IMR-90 (cell line): ENCODE data around the gene AGTPBP1. TPM values are rescaled to one million over a fixed set of nuclear protein-coding genes. Genes with fewer than 3 reads are reported as not detected.

Experiments used
- ATAC-seq: fragments of 200-7000 bp; cut with Tn5 transposase; 2 replicates; pipeline ENCODE4 v1.9.1; 2020; ENCODE audit warnings: low read depth, mild to moderate bottlenecking, moderate library complexity
- BruUV-seq: library from RNA; stranded (reverse); fragments of 400-500 nt; replicated peaks from 2 replicates; lab custom pipeline; 2021; lab: Mats Ljungman, UMichigan
- CTCF ChIA-PET: fragments of 300-600 bp; formaldehyde crosslinking; extraction: SDS; loops from one replicate; lab custom pipeline; 2021; ENCODE audit warnings: antibody characterized with exemption; lab: Yijun Ruan, JAX
- POLR2A ChIA-PET: fragments of 300-600 bp; sonication (Branson Sonifier 250); formaldehyde crosslinking; loops from one replicate; lab custom pipeline; 2022; ENCODE audit warnings: antibody characterized with exemption; ENCODE audit not compliant: unreplicated experiment; lab: Charles Lee
- DNase-seq: peaks from one replicate; pipeline ENCODE4 v3.0.0; 2013
- H2AFZ ChIP-seq: replicated peaks from 2 replicates; pipeline ENCODE3; 2013; ENCODE audit warnings: low read length, mild to moderate bottlenecking; ENCODE audit not compliant: poor library complexity
- H2AK5ac ChIP-seq: 2 replicates; pipeline ENCODE4 v1.6.1; 2013; ENCODE audit warnings: low read depth, low read length, inconsistent platforms
- H2AK9ac ChIP-seq: replicated peaks from 2 replicates; pipeline ENCODE3; 2013; ENCODE audit warnings: mild to moderate bottlenecking, low read depth, low read length, moderate library complexity; ENCODE audit not compliant: poor library complexity
- H2BK120ac ChIP-seq: 2 replicates; pipeline ENCODE4 v1.6.1; 2013; ENCODE audit warnings: low read depth, low read length, inconsistent platforms
- H2BK15ac ChIP-seq: 3 replicates; pipeline ENCODE4 v1.6.1; 2013; ENCODE audit warnings: low read depth, low read length, inconsistent platforms
- H2BK20ac ChIP-seq: 2 replicates; pipeline ENCODE4 v1.6.1; 2013; ENCODE audit warnings: low read depth, mild to moderate bottlenecking, inconsistent platforms, low read length, moderate library complexity
- H2BK5ac ChIP-seq: 2 replicates; pipeline ENCODE4 v1.6.1; 2013; ENCODE audit warnings: mild to moderate bottlenecking, low read depth, low read length, inconsistent platforms; ENCODE audit not compliant: poor library complexity, severe bottlenecking
- H3K14ac ChIP-seq: replicated peaks from 2 replicates; pipeline ENCODE4 v1.6.1; 2013; ENCODE audit warnings: low read depth, low read length, inconsistent platforms
- H3K18ac ChIP-seq: 2 replicates; pipeline ENCODE4 v1.6.1; 2013; ENCODE audit warnings: low read depth, low read length, control low read depth
- H3K23ac ChIP-seq: 2 replicates; pipeline ENCODE4 v1.6.1; 2013; ENCODE audit warnings: low read depth, low read length, inconsistent platforms
- H3K27ac ChIP-seq: 2 replicates; pipeline ENCODE4 v1.5.1; 2013; ENCODE audit warnings: mild to moderate bottlenecking, control low read depth, low read length; ENCODE audit not compliant: insufficient read depth
- H3K27me3 ChIP-seq: 2 replicates; pipeline ENCODE4 v1.6.1; 2013; ENCODE audit warnings: low read length; ENCODE audit not compliant: control insufficient read depth, insufficient read depth
- H3K36me3 ChIP-seq: 2 replicates; pipeline ENCODE4 v1.6.1; 2013; ENCODE audit warnings: low read length, mixed read lengths; ENCODE audit not compliant: control insufficient read depth, insufficient read depth
- H3K4ac ChIP-seq: 2 replicates; pipeline ENCODE4 v1.6.1; 2013; ENCODE audit warnings: low read depth, low read length, inconsistent platforms
- H3K4me1 ChIP-seq: 2 replicates; pipeline ENCODE4 v1.6.1; 2013; ENCODE audit warnings: low read length, mixed read lengths; ENCODE audit not compliant: control insufficient read depth, insufficient read depth
- H3K4me2 ChIP-seq: 2 replicates; pipeline ENCODE4 v1.6.1; 2013; ENCODE audit warnings: low read depth, mild to moderate bottlenecking, control low read depth, low read length, moderate library complexity
- H3K4me3 ChIP-seq: 2 replicates; pipeline ENCODE4 v1.5.1; 2013; ENCODE audit warnings: low read depth, mild to moderate bottlenecking, control low read depth, low read length, moderate library complexity; ENCODE audit not compliant: insufficient read depth
- H3K56ac ChIP-seq: 2 replicates; pipeline ENCODE4 v1.6.1; 2013; ENCODE audit warnings: low read length, inconsistent platforms; ENCODE audit not compliant: insufficient read depth; ENCODE audit errors: extremely low read depth
- H3K79me1 ChIP-seq, 2 experiments: 2 replicates each; pipeline ENCODE4 v1.6.1; 2013; ENCODE audit warnings: low read length in 2 of 2, inconsistent platforms in 1 of 2, low read depth in 1 of 2
- H3K9ac ChIP-seq: 2 replicates; pipeline ENCODE4 v1.6.1; 2013; ENCODE audit warnings: low read depth, low read length, control low read depth
- H3K9me1 ChIP-seq: 2 replicates; pipeline ENCODE4 v1.6.1; 2013; ENCODE audit warnings: low read length, inconsistent platforms; ENCODE audit not compliant: insufficient read depth
- H3K9me3 ChIP-seq: 2 replicates; pipeline ENCODE4 v1.6.1; 2013; ENCODE audit warnings: low read length; ENCODE audit not compliant: control insufficient read depth, insufficient read depth
- H4K20me1 ChIP-seq: 2 replicates; pipeline ENCODE4 v1.6.1; 2013; ENCODE audit warnings: low read length, inconsistent platforms; ENCODE audit not compliant: insufficient read depth
- H4K5ac ChIP-seq: 2 replicates; pipeline ENCODE4 v1.6.1; 2013; ENCODE audit warnings: mild to moderate bottlenecking, low read depth, low read length, control low read depth
- H4K8ac ChIP-seq, 2 experiments: 2 replicates each; pipeline ENCODE4 v1.6.1; 2013; ENCODE audit warnings: low read depth in 2 of 2, low read length in 2 of 2, control low read depth in 1 of 2, inconsistent platforms in 1 of 2
- H4K91ac ChIP-seq: 2 replicates; pipeline ENCODE4 v1.6.1; 2013; ENCODE audit warnings: low read depth, low read length, inconsistent platforms; ENCODE audit not compliant: insufficient read depth
- CEBPB ChIP-seq: IDR thresholded peaks from 2 replicates; pipeline ENCODE4 v1.6.1; 2012; ENCODE audit warnings: low read depth, low read length, improper control_type of control experiment
- FOS ChIP-seq: fragments of 150-350 bp; IDR thresholded peaks from 2 replicates; pipeline ENCODE4 v1.6.1; 2016; ENCODE audit warnings: low read depth, low read length
- RAD21 ChIP-seq: IDR thresholded peaks from 2 replicates; pipeline ENCODE4 v1.6.1; 2012; ENCODE audit warnings: low read length, improper control_type of control experiment
- RFX5 ChIP-seq: IDR thresholded peaks from 2 replicates; pipeline ENCODE4 v1.8.0; 2012; ENCODE audit warnings: low read depth, mild to moderate bottlenecking, low read length, moderate library complexity
- SMC3 ChIP-seq: fragments of 150-350 bp; IDR thresholded peaks from 2 replicates; pipeline ENCODE4 v1.6.1; 2016; ENCODE audit warnings: low read depth, mild to moderate bottlenecking, antibody characterized with exemption, low read length, moderate library complexity
- USF2 ChIP-seq: fragments of 150-350 bp; IDR thresholded peaks from 2 replicates; pipeline ENCODE4 v1.6.1; 2017; ENCODE audit warnings: mild to moderate bottlenecking, antibody characterized with exemption, low read length, low read depth
- WGBS, 2 experiments: methylation state at CpG; one replicate each; pipeline versions ENCODE4 v1.1.5 to v1.1.7; 2013; ENCODE audit warnings: missing lambda C conversion rate in 2 of 2; ENCODE audit not compliant: insufficient read length in 1 of 2; ENCODE audit errors: extremely low coverage in 2 of 2; 5-methylcytosine and 5-hydroxymethylcytosine counted together
- dilution Hi-C: fragments of 300-500 bp; cut with HindIII; formaldehyde crosslinking; loops from one replicate; pipeline ENCODE4 v1.14.3; 2018; ENCODE audit warnings: low sequenced_read_pairs; ENCODE audit not compliant: unreplicated experiment
- in situ Hi-C: fragments of 300-500 bp; cut with MboI; formaldehyde crosslinking; loops from 3 replicates; pipeline ENCODE4 v1.14.3; 2019; ENCODE audit warnings: low sequenced_read_pairs, inconsistent platforms, mixed read lengths
- intact Hi-C: fragments of 100-400 bp; cut with micrococcal nuclease; formaldehyde crosslinking; loops from 2 replicates; pipeline ENCODE4 v1.10.0; 2022
- polyA plus RNA-seq, 3 experiments: library from polyadenylated mRNA; depleted of rRNA; stranded (reverse); fragments of >200 nt; gene quantifications; 2 replicates each; pipeline ENCODE4 v1.2.3, GENCODE V29; 2012; ENCODE audit warnings: low replicate concordance in 1 of 3
- total RNA-seq: library from RNA; depleted of rRNA; stranded (reverse); fragments of >200 nt; gene quantifications from 2 replicates; pipeline ENCODE4 v1.2.3, GENCODE V29; 2012

Gene AGTPBP1
- total and polyA plus RNA-seq, 2 of the 4 experiments (the other 2 are of a cell fraction): 3.3 to 9.0 TPM

- no peaks in the 10 kb centered on the region for H3K4me1 ChIP-seq
- no peak overlapping the region for H4K91ac ChIP-seq
- H3K14ac ChIP-seq: no peak overlapping the region
- H3K9me3 ChIP-seq: peaks cover 5% of the 10 kb centered on the region
- intact Hi-C loops: no loop called here
- no peaks in the 10 kb centered on the region for H3K79me1 ChIP-seq
- H3K18ac ChIP-seq: no peak overlapping the region
- H3K9ac ChIP-seq: no peak overlapping the region
- H2BK20ac ChIP-seq: no peak overlapping the region
- no peak overlapping the region for H3K56ac ChIP-seq
- TF ChIP-seq RFX5 (no peak), RAD21 (no peak), FOS (no peak), CEBPB (no peak), SMC3 (no peak), USF2 (no peak)
- ChIA-PET POLR2A (no interaction called here), CTCF (no interaction called here)
- no peaks in the 10 kb centered on the region for H3K9me1 ChIP-seq
- H2BK120ac ChIP-seq: no peak overlapping the region
- no peak overlapping the region for H3K23ac ChIP-seq
- no peak overlapping the region for H2BK5ac ChIP-seq
- H3K4me3 ChIP-seq: no peak overlapping the region
- H3K4me2 ChIP-seq: no peak overlapping the region
- no peak overlapping the region for H3K4ac ChIP-seq
- H4K8ac ChIP-seq: no peak overlapping the region
- ATAC-seq (no peak), DNase-seq (no peak)
- H3K36me3 ChIP-seq: no peaks in the 10 kb centered on the region
- no peaks in the 10 kb centered on the region for H4K20me1 ChIP-seq
- H2AK5ac ChIP-seq: no peak overlapping the region
- H3K27ac ChIP-seq: no peak overlapping the region
- no peak overlapping the region for H2AK9ac ChIP-seq
- no peak overlapping the region for H2BK15ac ChIP-seq
- in situ Hi-C loops: no loop called here
- no peak overlapping the region for H4K5ac ChIP-seq
- dilution Hi-C loops: no loop called here
- H2AFZ ChIP-seq: no peak overlapping the region
- WGBS, 2 experiments: no CpG with 5 or more reads among the region's 4 CpGs
- H3K27me3 ChIP-seq: no peaks in the 10 kb centered on the region
- no TSS peak for BruUV-seq
These were observed 238.7 kb downstream of the AGTPBP1 start for GRCh38 chr9:85502815-85503655.
